Measurements from ENCODE around the gene NCOR1.
"Not testable (repeated sequence)": the region's sequence is repeated elsewhere in the genome, so short reads cannot be mapped to it uniquely, and the experiment has no call there.

Gene NCOR1

DNA sequence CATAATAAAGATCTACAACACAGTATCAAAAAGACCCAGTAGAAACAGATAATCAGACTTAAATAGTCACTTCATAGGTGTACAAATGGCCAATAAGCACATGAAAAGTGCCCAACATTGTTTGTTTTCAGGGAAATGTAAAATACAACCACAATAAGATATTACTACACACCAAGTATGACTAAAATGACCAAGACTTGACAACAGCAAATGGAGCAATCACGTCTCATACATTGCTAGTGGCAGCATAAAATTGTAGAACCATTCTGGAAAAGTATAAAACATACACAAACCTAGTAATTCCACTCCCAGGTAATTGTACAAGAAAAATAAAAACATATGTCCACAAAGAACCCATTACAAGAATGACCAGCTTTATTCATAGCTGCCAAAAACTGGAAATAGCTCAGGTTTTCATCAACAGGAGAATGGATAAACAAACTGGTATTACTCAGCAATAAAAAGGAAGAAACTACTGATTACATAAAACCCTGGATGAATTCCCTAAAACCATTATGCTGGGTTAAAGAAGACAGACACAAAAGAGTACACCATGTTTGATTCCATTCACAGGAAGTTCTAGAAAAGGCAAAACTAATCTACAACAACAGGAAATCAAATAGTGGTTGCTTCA is 130.2 kb downstream of the NCOR1 start:
- peak in 1 of 2 experiments; percentile 7 for DNase-seq

GRCh38 chr17:16083223-16083622 is 132.1 kb downstream of the NCOR1 start:
- DNase-seq, result no peak

DNA sequence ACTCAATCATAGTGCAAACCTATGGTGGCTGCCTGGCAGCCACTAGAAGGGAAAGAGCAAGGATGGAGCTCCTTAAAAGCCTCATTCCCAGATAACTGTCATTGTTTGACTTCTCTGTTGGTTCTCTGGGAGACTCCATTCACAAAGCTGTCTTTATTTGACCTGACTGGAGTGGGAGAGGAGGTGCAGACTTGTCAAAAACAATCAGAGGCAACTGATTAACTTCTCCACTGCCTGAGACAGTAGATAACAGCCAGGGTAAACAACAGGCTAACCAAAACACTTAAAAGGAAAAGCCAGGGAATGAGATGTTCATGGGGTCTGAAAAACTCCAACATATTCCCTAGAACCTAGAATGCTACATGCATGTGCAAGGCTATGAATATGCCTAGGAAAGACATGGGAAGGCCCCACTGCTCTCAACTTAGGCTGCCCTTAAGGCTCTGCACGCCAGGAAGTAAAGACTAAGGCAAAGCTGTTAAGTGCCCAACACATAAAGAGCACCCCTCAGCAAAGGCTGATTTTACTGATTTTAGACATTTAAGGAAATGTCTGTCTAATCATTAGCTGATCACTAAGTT is 133.7 kb downstream of the NCOR1 start:
- no peak for DNase-seq

DNA sequence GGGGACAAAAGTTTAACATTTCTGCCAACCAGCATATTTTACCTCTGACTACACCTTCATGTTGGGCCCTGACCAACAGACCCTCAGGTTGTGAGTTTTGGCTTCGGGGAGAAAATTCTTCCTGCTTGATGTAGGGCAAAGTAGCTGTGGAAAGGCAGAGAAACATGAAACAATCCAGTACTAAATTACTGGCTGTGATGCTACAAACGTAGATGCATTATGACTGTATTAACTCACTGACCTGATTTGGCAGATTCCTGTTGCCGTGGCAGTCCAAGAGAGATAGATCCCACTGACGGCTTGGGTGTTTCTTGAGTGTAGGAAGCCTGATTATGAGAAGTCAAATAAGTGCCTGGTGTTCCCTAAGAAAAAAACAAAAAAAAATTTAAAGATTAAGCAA is 135.0 kb downstream of the NCOR1 start:
- no peak for DNase-seq

DNA sequence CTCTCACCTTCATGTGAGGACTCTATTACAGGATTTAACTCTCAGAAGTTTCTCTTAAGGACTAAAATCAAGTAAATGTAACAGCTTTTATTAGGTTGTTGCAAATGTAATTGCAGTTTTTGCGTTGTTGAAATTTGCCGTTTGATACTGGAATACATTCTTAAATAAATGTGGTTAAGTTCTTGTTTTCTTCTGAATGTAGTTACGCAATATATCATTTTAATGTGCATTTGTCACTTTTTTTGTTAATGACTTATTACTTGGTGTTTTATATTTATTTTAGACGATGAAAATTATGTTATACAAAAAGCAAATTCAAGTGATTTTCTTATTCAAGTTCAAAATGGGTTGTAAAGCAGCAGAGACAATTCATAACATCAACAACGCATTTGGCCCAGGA is 139.4 kb downstream of the NCOR1 start:
- DNase-seq, result no peak

DNA sequence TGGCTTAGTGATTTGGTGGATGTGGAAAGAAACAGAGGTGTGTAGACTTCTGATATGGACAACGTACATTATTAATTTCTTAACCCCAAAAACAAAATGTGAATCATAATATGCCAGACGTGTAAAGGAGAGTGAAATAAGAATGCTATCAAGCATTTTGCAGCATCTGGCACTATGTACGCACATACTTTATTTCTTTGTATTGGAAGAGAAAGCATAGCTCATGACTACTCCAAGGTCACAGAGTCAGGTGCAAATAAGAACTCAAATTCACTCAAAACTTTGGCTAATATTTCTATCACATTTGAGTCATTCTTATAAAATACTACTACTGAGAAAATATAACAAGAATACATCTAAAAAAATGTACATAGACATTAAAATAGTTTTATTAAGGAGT is 140.9 kb downstream of the NCOR1 start:
- no peak for DNase-seq

GRCh38 chr17:16073845-16074244 is 141.5 kb downstream of the NCOR1 start:
- no peak for DNase-seq

- DNase-seq, result no peak
Observed at GRCh38 chr17:16072031-16072430, 143.3 kb downstream of the NCOR1 start.

GRCh38 chr17:16068323-16068722 is 147.0 kb downstream of the NCOR1 start:
- no peak for DNase-seq

- no peak for DNase-seq
Observed at GRCh38 chr17:16066125-16066524, 149.2 kb downstream of the NCOR1 start.

DNA sequence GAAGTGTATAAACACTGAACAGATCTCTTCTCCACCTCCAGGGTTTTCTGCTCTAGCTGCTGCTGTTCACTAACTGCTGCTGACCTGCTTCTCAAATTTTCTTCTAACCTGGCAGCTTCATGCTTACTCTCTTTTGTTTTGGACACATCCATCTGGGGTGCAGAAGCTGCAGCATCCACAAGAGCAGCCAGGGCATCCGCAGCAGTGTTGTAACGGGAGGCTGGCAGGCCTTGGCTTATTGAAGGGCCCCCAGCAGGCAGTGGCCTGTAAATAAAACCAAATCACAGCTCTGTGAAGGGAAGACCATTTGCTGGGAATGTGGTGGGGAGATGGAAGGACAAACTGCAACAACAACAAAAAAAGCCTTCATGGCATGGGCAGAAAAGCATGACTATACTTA is 153.7 kb downstream of the NCOR1 start:
- no peak for DNase-seq

DNA sequence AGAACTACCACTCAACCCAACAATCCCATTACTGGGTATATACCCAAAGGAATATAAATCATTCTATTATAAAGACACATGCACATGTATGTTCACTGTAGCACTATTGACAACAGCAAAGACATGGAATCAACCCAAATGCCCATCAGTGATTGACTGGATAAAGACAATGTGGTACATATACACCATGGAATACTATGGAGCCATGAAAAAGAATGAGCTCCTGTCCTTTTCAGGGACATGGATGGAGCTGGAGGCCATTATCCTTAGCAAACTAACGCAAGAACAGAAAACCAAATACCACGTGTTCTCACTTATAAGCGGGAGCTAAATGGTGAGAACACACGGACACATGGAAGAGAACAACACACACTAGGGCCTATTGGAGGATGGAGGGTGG is 160.2 kb downstream of the NCOR1 start:
- DNase-seq, result not testable (repeated sequence)

GRCh38 chr17:16052486-16052885 is 162.8 kb downstream of the NCOR1 start:
- no peak for DNase-seq

GRCh38 chr17:16050844-16051243 is 164.5 kb downstream of the NCOR1 start:
- no peak for DNase-seq

- DNase-seq, result no peak
Observed at GRCh38 chr17:16048811-16049449, 166.4 kb downstream of the NCOR1 start.

DNA sequence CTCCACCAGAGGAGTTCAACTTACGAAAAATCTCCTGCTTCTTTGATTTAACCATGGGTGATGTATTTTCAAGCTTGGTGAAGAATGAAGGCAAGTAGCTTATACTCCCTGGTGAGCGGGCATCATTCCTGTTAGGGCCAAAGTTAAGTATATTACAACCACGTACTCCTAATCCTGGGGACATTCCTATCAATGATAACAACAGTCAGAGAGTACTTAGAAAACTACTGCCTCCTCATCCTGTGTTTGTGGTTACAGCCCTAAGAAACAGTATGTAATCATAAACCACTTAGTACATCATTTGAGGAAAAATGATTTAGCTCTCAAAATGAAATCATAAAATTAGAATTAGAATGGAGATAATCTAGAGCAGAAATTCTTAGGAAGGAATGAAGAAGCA is 168.4 kb downstream of the NCOR1 start:
- DNase-seq, result no peak

DNA sequence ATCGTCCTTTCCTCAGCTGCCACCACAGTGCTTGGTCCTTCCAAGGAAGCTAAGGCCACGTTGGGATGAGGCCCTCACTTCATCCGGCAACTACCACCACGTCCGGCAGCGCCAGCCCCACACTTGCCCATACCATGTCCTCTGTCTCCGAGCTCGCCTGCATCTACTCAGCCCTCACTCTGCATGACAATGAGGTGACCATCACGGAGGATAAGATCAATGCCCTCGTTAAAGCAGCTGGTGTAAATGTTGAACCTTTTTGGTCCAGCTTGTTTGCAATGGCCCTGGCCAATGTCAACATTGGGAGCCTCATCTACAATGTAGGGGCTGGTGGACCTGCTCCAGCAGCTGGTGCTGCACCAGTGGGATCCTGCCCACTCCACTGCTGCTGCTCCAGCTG is 170.8 kb downstream of the NCOR1 start:
- no peak for DNase-seq

DNA sequence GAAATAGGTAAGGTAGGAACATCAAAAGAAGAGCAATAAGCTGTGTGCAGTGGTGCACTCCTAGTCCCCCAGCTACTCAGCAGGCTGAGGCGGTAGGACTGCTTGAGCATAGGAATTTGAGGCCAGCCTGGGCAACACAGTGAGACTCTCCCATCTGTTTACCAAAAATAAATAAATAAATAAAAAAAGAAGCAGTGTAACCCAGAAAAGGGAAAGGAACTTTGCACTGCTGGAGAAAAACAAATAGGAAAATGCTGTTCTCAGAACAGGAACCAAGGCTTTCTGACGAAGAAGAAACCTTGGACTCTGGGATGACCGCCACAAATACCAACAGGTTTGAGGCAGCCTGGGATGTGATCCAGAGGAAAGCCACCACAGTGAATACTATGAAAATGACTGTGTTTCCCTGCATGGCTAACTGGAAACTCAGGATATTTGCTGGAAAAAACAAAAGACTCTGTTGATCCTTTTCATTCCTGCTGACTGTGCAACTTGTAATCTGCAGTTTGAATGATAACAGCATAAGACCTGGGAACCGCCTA is 174.6 kb downstream of the NCOR1 start:
- DNase-seq, result no peak

DNA sequence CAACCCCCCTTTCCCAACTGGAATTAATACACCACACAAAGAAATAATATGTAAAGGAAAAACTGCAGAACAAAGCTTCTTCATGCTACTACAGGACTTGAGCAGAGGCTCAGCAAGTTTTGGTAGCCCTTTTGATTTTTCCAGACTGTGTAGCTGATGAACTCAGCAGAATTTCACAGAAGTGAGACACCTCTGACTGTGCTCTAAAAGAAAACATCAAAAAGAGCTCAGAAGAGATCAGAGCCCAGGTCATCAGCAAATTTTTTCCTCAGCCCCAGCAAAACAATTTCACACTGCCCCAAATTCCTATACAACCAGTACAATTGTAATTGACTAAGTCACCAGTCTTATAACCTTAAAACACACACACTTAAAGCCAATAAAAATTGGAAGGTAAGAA is 177.7 kb downstream of the NCOR1 start:
- no peak for DNase-seq

GRCh38 chr17:16036261-16036660 is 179.1 kb downstream of the NCOR1 start:
- DNase-seq, result no peak

DNA sequence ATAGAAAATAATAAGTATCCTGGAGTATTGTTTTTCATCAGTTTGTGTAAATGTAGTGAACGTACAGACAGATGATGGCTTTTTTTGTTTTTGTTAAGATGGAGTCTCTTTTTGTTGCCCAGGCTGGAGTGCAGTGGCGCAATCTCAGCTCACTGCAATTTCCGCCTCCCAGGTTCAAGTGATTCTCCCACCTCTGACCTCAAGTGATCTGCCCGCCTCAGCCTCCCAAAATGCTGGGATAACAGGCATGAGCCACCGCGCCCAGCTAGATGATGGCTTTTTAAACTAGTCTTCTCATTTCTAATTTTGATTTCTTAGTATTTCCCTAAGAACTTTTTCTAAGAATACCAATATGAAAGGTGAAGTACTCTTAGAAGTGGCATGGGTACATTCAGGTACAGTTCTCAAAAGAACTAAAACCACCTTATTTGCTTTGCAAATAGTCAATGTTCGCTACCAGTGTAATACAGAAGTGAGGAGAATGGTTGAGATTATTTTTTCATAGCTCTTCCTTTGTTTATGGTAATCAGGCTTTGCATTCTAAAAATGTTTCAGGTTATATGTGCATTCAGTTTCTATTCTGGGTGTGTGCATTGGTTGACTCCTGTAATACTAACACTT is 181.5 kb downstream of the NCOR1 start:
- no peak for DNase-seq

GRCh38 chr17:16027708-16028584 is 187.4 kb downstream of the NCOR1 start:
- DNase-seq, result no peak

GRCh38 chr17:16026895-16027294 is 188.4 kb downstream of the NCOR1 start:
- DNase-seq, result no peak

Measured in NCI-H2081 (cell line).